SK-N-SH (cell line): ENCODE results near the gene TANC1. TPM values are rescaled to one million over a fixed set of nuclear protein-coding genes. Genes with fewer than 3 reads are reported as not detected.

ENCODE experiments used
- CTCF ChIA-PET: fragments of 300-600, 350-600 bp; formaldehyde crosslinking; extraction: SDS; loops from one replicate; lab custom pipeline; 2021; lab: Yijun Ruan, JAX
- POLR2A ChIA-PET: fragments of 350-600 bp; sonication (Branson Sonifier 250); formaldehyde crosslinking; extraction: SDS; loops from one replicate; lab custom pipeline; 2020; ENCODE audit warnings: antibody characterized with exemption, inconsistent platforms; lab: Yijun Ruan, JAX
- DNase-seq: peaks from one replicate; pipeline ENCODE4 v3.0.0; 2012
- H2AFZ ChIP-seq: fragments of 200-600 bp; sonication (generic); 2 replicates; pipeline ENCODE4 v1.8.1; 2016; ENCODE audit warnings: antibody characterized with exemption, mild to moderate bottlenecking, low read depth
- H3F3A ChIP-seq: fragments of 200-600 bp; sonication (generic); replicated peaks from 2 replicates; pipeline ENCODE3; 2016; ENCODE audit warnings: antibody characterized with exemption, mild to moderate bottlenecking; ENCODE audit not compliant: insufficient read depth
- H3K27ac ChIP-seq, 2 experiments: fragments of 200-500 bp in 1 of 2; fragments of 200-600 bp in 1 of 2; sonication (Bioruptor generic) in 1 of 2; sonication (generic), shearing (Covaris generic) in 1 of 2; 2 replicates each; pipeline versions ENCODE4 v1.5.1 to v1.6.1; 2014 to 2016; ENCODE audit warnings: low read depth in 2 of 2, inconsistent platforms in 1 of 2, low read length in 1 of 2, mild to moderate bottlenecking in 1 of 2, mixed read lengths in 1 of 2
- H3K27me3 ChIP-seq: fragments of 200-600 bp; sonication (generic), shearing (Covaris generic); 2 replicates; pipeline ENCODE4 v1.6.1; 2016; ENCODE audit warnings: mixed run types; ENCODE audit not compliant: insufficient read depth
- H3K36me3 ChIP-seq, 2 experiments: fragments of 200-500 bp in 1 of 2; fragments of 200-600 bp in 1 of 2; sonication (Bioruptor generic) in 1 of 2; sonication (generic) in 1 of 2; replicated peaks in 1 of 2; 2 replicates each; pipeline versions ENCODE3 to v1.5.1; 2014 to 2016; ENCODE audit warnings: low read length in 1 of 2, mild to moderate bottlenecking in 1 of 2; ENCODE audit not compliant: insufficient read depth in 2 of 2, control insufficient read depth in 1 of 2
- H3K4me1 ChIP-seq, 2 experiments: fragments of 200-500 bp in 1 of 2; fragments of 200-600 bp in 1 of 2; sonication (Bioruptor generic) in 1 of 2; sonication (generic), shearing (Covaris generic) in 1 of 2; 2 replicates each; pipeline versions ENCODE4 v1.5.1 to v1.6.1; 2014 to 2016; ENCODE audit warnings: low read depth in 1 of 2, low read length in 1 of 2, mixed run types in 1 of 2; ENCODE audit not compliant: insufficient read depth in 2 of 2, control insufficient read depth in 1 of 2
- H3K4me2 ChIP-seq: fragments of 200-600 bp; sonication (generic), shearing (Covaris generic); 2 replicates; pipeline ENCODE4 v1.6.1; 2017; ENCODE audit warnings: mixed run types
- H3K4me3 ChIP-seq, 2 experiments: fragments of 200-500 bp in 1 of 2; fragments of 200-600 bp in 1 of 2; sonication (Bioruptor generic) in 1 of 2; sonication (generic), shearing (Covaris generic) in 1 of 2; 2 replicates each; pipeline versions ENCODE4 v1.5.1 to v1.8.1; 2014 to 2016; ENCODE audit warnings: low read depth in 2 of 2, inconsistent platforms in 1 of 2, low read length in 1 of 2, mild to moderate bottlenecking in 1 of 2, mixed read lengths in 1 of 2, moderate library complexity in 1 of 2
- H3K79me2 ChIP-seq: fragments of 200-600 bp; sonication (generic); 2 replicates; pipeline ENCODE4 v1.8.1; 2017; ENCODE audit warnings: mild to moderate bottlenecking; ENCODE audit not compliant: insufficient read depth
- H3K9ac ChIP-seq: fragments of 200-600 bp; sonication (generic); 2 replicates; pipeline ENCODE4 v1.6.1; 2017; ENCODE audit warnings: mixed run types
- H3K9me2 ChIP-seq: fragments of 200-600 bp; sonication (generic); 2 replicates; pipeline ENCODE4 v1.6.1; 2017; ENCODE audit warnings: mixed run types
- H3K9me3 ChIP-seq: fragments of 200-600 bp; sonication (generic); 2 replicates; pipeline ENCODE4 v1.6.1; 2017; ENCODE audit warnings: mixed run types, mild to moderate bottlenecking, moderate library complexity
- H4K20me1 ChIP-seq: fragments of 200-600 bp; sonication (generic); 2 replicates; pipeline ENCODE4 v1.6.1; 2017; ENCODE audit warnings: mild to moderate bottlenecking, mixed run types; ENCODE audit not compliant: insufficient read depth
- FOXM1 ChIP-seq: IDR thresholded peaks from 2 replicates; pipeline ENCODE4 v1.4.0; 2012; ENCODE audit warnings: low read depth, mild to moderate bottlenecking
- MAX ChIP-seq: IDR thresholded peaks from 2 replicates; pipeline ENCODE4 v1.4.0; 2012; ENCODE audit warnings: low read depth
- NRF1 ChIP-seq: IDR thresholded peaks from 2 replicates; pipeline ENCODE4 v1.6.1; 2012; ENCODE audit warnings: low read depth, mild to moderate bottlenecking, low read length
- PBX3 ChIP-seq: IDR thresholded peaks from 2 replicates; pipeline ENCODE4; 2012
- TAF1 ChIP-seq: IDR thresholded peaks from 2 replicates; pipeline ENCODE4 v1.6.1; 2012; ENCODE audit warnings: low read depth, mild to moderate bottlenecking, low read length, moderate library complexity, borderline replicate concordance
- TCF12 ChIP-seq: IDR thresholded peaks from 2 replicates; pipeline ENCODE4 v1.4.0; 2012
- TEAD4 ChIP-seq: IDR thresholded peaks from 2 replicates; pipeline ENCODE4 v1.4.0; 2012; ENCODE audit warnings: mild to moderate bottlenecking, borderline replicate concordance; ENCODE audit not compliant: insufficient read depth
- USF1 ChIP-seq: IDR thresholded peaks from 2 replicates; pipeline ENCODE4 v1.4.0; 2012; ENCODE audit warnings: low read depth, borderline replicate concordance
- YY1 ChIP-seq: IDR thresholded peaks from 2 replicates; pipeline ENCODE4 v1.4.0; 2012; ENCODE audit warnings: low read depth, mild to moderate bottlenecking
- WGBS: methylation state at CpG from one replicate; pipeline ENCODE4 v1.1.6; 2017; ENCODE audit warnings: low lambda C conversion rate; 5-methylcytosine and 5-hydroxymethylcytosine counted together
- polyA plus RNA-seq, 3 experiments: library from polyadenylated mRNA; depleted of rRNA; stranded (reverse); fragments of >200 nt; gene quantifications; 2 replicates each; pipeline ENCODE4 v1.2.3, GENCODE V29; 2012
- TF ChIP-seq, protein P1 (sequence below): IDR thresholded peaks from 2 replicates; pipeline ENCODE4 v1.4.0; 2012; ENCODE audit warnings: low read depth, borderline replicate concordance
- TF ChIP-seq, protein P2 (sequence below): IDR thresholded peaks from 2 replicates; pipeline ENCODE4 v1.6.1; 2012; ENCODE audit warnings: mild to moderate bottlenecking, low read depth, low read length, moderate library complexity
- TF ChIP-seq, protein P3 (sequence below): fragments of 150-350 bp; IDR thresholded peaks from 2 replicates; pipeline ENCODE4 v1.6.1; 2017; ENCODE audit warnings: antibody characterized with exemption, low read length, low read depth, borderline replicate concordance

Gene TANC1
- polyA plus RNA-seq, 1 of the 3 experiments (the other 2 are of a cell fraction), result 19.2 TPM

DNA sequence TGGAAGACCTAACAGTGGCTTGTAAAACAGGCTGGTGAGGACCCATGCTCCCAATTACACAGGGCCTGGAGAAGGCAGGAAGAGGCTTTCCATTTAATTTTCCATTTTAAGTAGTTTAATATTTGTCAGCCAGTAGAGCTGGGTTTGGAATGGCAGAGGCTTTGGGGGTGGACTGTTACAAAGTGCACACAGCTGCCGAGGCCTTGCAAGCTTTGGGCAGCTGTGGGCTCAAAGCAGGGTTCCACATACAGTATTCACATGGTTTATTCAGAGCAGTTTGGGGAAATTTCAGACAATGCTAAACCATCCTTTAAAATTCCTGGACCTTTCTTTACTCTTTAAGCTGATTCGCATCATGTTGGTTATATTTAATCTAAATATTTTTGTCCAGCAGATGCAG, 185.5 kb downstream of the TANC1 start:
- no peak overlapping the region for H3K4me2 ChIP-seq
- no peak for DNase-seq
- POLR2A ChIA-PET, result no interaction called here
- H4K20me1 ChIP-seq, result no peaks in the 10 kb centered on the region
- H3K36me3 ChIP-seq, result peaks cover 10 to 65% of the 10 kb centered on the region in 2 experiments
- 84% methylated on average over 2 of the region's 2 CpGs for WGBS
- no peak overlapping the region for H3K9ac ChIP-seq
- CTCF ChIA-PET, result interaction anchor here (1.0 to 1.4 kb wide), 2 partner anchors 14 to 98 kb away, joined by 3 to 4 read pairs; no protein-coding TSS in a partner anchor
- no peak overlapping the region for H3K4me3 ChIP-seq
- no peaks in the 10 kb centered on the region for H3K9me3 ChIP-seq
- H3K27ac ChIP-seq, result no peak overlapping the region
- H3K4me1 ChIP-seq, result peaks cover 4 to 6% of the 10 kb centered on the region in 2 experiments; a peak in 2 of 4 replicates
- no peak overlapping the region for H2AFZ ChIP-seq
- TF ChIP-seq TEAD4 (no peak), MAX (no peak), TAF1 (no peak), PBX3 (no peak), TCF12 (no peak), USF1 (no peak), NRF1 (no peak), FOXM1 (no peak), YY1 (no peak)
- TF ChIP-seq, protein P1, sequence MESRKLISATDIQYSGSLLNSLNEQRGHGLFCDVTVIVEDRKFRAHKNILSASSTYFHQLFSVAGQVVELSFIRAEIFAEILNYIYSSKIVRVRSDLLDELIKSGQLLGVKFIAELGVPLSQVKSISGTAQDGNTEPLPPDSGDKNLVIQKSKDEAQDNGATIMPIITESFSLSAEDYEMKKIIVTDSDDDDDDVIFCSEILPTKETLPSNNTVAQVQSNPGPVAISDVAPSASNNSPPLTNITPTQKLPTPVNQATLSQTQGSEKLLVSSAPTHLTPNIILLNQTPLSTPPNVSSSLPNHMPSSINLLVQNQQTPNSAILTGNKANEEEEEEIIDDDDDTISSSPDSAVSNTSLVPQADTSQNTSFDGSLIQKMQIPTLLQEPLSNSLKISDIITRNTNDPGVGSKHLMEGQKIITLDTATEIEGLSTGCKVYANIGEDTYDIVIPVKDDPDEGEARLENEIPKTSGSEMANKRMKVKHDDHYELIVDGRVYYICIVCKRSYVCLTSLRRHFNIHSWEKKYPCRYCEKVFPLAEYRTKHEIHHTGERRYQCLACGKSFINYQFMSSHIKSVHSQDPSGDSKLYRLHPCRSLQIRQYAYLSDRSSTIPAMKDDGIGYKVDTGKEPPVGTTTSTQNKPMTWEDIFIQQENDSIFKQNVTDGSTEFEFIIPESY, result no peak
- TF ChIP-seq, protein P2, sequence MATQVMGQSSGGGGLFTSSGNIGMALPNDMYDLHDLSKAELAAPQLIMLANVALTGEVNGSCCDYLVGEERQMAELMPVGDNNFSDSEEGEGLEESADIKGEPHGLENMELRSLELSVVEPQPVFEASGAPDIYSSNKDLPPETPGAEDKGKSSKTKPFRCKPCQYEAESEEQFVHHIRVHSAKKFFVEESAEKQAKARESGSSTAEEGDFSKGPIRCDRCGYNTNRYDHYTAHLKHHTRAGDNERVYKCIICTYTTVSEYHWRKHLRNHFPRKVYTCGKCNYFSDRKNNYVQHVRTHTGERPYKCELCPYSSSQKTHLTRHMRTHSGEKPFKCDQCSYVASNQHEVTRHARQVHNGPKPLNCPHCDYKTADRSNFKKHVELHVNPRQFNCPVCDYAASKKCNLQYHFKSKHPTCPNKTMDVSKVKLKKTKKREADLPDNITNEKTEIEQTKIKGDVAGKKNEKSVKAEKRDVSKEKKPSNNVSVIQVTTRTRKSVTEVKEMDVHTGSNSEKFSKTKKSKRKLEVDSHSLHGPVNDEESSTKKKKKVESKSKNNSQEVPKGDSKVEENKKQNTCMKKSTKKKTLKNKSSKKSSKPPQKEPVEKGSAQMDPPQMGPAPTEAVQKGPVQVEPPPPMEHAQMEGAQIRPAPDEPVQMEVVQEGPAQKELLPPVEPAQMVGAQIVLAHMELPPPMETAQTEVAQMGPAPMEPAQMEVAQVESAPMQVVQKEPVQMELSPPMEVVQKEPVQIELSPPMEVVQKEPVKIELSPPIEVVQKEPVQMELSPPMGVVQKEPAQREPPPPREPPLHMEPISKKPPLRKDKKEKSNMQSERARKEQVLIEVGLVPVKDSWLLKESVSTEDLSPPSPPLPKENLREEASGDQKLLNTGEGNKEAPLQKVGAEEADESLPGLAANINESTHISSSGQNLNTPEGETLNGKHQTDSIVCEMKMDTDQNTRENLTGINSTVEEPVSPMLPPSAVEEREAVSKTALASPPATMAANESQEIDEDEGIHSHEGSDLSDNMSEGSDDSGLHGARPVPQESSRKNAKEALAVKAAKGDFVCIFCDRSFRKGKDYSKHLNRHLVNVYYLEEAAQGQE, result no peak
- TF ChIP-seq, protein P3, sequence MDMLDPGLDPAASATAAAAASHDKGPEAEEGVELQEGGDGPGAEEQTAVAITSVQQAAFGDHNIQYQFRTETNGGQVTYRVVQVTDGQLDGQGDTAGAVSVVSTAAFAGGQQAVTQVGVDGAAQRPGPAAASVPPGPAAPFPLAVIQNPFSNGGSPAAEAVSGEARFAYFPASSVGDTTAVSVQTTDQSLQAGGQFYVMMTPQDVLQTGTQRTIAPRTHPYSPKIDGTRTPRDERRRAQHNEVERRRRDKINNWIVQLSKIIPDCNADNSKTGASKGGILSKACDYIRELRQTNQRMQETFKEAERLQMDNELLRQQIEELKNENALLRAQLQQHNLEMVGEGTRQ, result no peak
- TF ChIP-seq, all 33 proteins: peak for 0
- H3K9me2 ChIP-seq, result no peaks in the 10 kb centered on the region
- no peaks in the 10 kb centered on the region for H3K79me2 ChIP-seq
- no peaks in the 10 kb centered on the region for H3K27me3 ChIP-seq
- H3F3A ChIP-seq, result no peaks in the 10 kb centered on the region
